Measurements from ENCODE around the gene SULT6B1.

Gene SULT6B1

DNA sequence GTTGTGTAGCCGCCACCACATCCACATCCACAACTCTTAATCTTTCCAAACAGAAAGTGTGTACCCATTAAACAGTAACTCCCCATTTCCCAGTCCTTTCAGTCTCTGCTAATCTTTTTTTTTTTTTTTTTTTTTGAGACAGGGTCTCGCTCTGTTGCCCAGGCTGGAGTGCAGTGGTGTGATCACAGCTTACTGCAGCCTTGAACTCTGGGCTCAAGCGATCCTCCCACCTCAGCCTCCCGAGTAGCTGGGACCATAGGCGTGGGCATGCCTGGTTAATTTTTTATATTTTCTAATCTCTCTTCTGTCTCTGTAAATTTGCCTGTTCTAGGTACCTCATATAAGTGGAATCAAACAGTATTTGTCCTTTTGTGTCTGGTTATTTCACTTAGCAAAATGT is 35.2 kb downstream of the SULT6B1 start:
- DNase-seq (ENCODE audit: low read depth in 1 of 2, low spot score in 1 of 2): no peak

GRCh38 chr2:37149626-37150322 is 38.7 kb downstream of the SULT6B1 start:
- DNase-seq (ENCODE audit: low read depth in 1 of 2, low spot score in 1 of 2): no peak

DNA sequence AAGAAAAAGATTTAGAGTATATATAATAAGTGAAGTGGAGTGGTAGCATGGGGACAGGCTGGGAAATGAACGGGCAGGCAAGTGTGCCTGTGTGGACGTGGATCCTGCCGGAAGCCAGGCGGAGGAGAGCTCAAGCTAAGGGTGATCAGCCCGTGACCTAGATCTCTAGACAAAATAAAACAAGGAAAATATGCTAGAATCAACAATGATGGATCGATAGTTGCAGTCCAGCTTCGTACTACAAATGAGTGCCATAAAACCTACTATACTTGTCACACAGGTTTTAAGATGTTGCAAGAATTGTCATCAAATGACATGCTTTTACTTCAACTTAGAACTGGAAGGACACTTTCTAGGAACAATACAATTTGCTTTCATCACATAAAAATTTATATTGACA is 40.1 kb downstream of the SULT6B1 start:
- DNase-seq (ENCODE audit: low read depth in 1 of 2, low spot score in 1 of 2): no peak

GRCh38 chr2:37146062-37146461 is 42.4 kb downstream of the SULT6B1 start:
- DNase-seq (ENCODE audit: low read depth in 1 of 2, low spot score in 1 of 2): no peak

GRCh38 chr2:37143974-37144373 is 44.5 kb downstream of the SULT6B1 start:
- DNase-seq (ENCODE audit: low read depth in 1 of 2, low spot score in 1 of 2): no peak

GRCh38 chr2:37142546-37142945 is 45.9 kb downstream of the SULT6B1 start:
- DNase-seq (ENCODE audit: low read depth in 1 of 2, low spot score in 1 of 2): no peak

GRCh38 chr2:37132914-37133313 is 55.6 kb downstream of the SULT6B1 start:
- no peak for DNase-seq (ENCODE audit: low read depth in 1 of 2, low spot score in 1 of 2)

- no peak for DNase-seq (ENCODE audit: low read depth in 1 of 2, low spot score in 1 of 2)
Measured at GRCh38 chr2:37125416-37125815, 63.1 kb downstream of the SULT6B1 start.

DNA sequence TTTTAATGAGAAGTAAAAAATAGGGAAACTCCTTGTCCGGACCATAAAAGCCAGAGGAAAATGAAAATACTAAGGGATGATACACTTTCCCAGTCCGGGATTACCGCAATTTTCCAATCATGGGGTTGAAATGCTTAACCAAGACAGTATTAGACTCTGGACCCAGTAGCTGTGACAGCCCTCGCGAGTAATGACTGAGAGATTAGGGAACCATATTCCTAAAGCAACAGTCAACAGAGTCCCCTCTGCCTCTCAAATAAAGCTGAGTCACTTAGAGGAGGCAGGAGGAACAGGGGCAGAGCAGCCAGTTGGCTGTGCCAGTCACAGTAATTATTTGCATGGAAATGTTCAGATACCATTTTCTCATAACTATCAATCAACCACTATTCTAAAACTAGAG is 69.3 kb downstream of the SULT6B1 start:
- DNase-seq (ENCODE audit: low read depth in 1 of 2, low spot score in 1 of 2): no peak
